ENCODE data around the gene HNF1A. TPM values are rescaled to one million over a fixed set of nuclear protein-coding genes. Genes with fewer than 3 reads are reported as not detected.

Gene HNF1A
- total and polyA plus RNA-seq, 2 of the 13 experiments (the other 11 are each of a cell fraction or from before 2014, with no cell fraction given): 13.4 to 34.7 TPM

DNA sequence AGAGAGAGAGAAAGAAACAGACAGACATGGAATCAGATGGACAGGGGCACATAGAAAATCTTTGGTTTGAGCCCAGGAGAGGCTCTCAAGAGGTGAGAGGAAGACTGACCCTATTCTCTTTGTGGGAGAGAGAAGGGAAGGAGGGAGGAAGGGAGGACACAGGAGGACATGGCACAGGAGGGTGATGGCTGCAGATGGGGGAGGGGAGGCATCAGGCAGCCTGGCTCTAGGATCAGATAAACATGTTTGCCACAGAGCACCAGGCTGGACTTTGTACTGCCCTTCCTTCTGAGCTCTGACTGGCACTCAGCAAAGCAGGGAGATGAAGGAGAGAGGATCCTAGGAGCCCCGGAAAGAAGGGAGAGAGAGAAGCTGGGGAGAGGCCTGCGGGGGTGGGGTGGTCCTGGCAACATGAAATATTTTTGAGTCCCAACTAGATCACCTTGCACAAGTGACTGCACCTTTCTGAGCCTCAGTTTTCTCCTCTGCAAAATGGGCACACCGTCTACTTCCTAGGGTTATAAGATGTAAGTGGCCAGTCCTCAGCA is 6.1 kb downstream of the HNF1A start (continued):
- TF ChIP-seq ZNF292 (CRISPR knock-in tag; IDR thresholded peaks at IDR 0.05; ENCODE audit: borderline replicate concordance, low read depth) (no peak), SAP130 (CRISPR knock-in tag; IDR thresholded peaks at IDR 0.05; ENCODE audit: low read depth) (peak; percentile 58), USF2 (IDR thresholded peaks at IDR 0.05; ENCODE audit: low read depth, low read length) (no peak), USF2 (CRISPR knock-in tag; IDR thresholded peaks at IDR 0.05; ENCODE audit: borderline replicate concordance) (no peak), MEIS2 (CRISPR knock-in tag; IDR thresholded peaks at IDR 0.05) (no peak), POLR2AphosphoS2 (IDR thresholded peaks at IDR 0.05; ENCODE audit: low read depth, low read length) (no peak), ZNF207 (IDR thresholded peaks at IDR 0.05; ENCODE audit: borderline replicate concordance) (no peak), MXI1 (IDR thresholded peaks at IDR 0.05; ENCODE audit: borderline replicate concordance, low read depth, low read length) (no peak; the same call in 2 of the 3 replicates), KLF16 (CRISPR knock-in tag; IDR thresholded peaks at IDR 0.05) (0 out of 4 replicates have a peak, but pooled peaks of 1 of the 2 experiments have one; percentile 15), KLF11 (CRISPR knock-in tag; IDR thresholded peaks at IDR 0.05) (no peak), ELF4 (CRISPR knock-in tag; IDR thresholded peaks at IDR 0.05; ENCODE audit: borderline replicate concordance) (no peak), PHF21A (CRISPR knock-in tag; IDR thresholded peaks at IDR 0.05) (0 out of 2 replicates have a peak, but pooled peaks have one; percentile 33), BHLHE40 (IDR thresholded peaks at IDR 0.05; ENCODE audit: low read length) (no peak), ZNF496 (CRISPR knock-in tag; IDR thresholded peaks at IDR 0.05; ENCODE audit: insufficient replicate concordance) (no peak), DMAP1 (CRISPR knock-in tag; IDR thresholded peaks at IDR 0.05) (0 out of 2 replicates have a peak, but pooled peaks have one; percentile 21), SMARCE1 (IDR thresholded peaks at IDR 0.05; ENCODE audit: borderline replicate concordance) (no peak)
- TF ChIP-seq, protein P1, sequence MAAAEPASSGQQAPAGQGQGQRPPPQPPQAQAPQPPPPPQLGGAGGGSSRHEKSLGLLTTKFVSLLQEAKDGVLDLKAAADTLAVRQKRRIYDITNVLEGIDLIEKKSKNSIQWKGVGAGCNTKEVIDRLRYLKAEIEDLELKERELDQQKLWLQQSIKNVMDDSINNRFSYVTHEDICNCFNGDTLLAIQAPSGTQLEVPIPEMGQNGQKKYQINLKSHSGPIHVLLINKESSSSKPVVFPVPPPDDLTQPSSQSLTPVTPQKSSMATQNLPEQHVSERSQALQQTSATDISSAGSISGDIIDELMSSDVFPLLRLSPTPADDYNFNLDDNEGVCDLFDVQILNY (CRISPR knock-in tag; conservative IDR thresholded peaks at IDR 0.05): no peak
- TF ChIP-seq, protein P2, sequence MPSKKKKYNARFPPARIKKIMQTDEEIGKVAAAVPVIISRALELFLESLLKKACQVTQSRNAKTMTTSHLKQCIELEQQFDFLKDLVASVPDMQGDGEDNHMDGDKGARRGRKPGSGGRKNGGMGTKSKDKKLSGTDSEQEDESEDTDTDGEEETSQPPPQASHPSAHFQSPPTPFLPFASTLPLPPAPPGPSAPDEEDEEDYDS (CRISPR knock-in tag; IDR thresholded peaks at IDR 0.05): 0 out of 2 replicates have a peak, but pooled peaks have one; percentile 32

Measured in HepG2 (cell line).